ENCODE measurements around the gene LINGO3.

LINGO3 gene

DNA sequence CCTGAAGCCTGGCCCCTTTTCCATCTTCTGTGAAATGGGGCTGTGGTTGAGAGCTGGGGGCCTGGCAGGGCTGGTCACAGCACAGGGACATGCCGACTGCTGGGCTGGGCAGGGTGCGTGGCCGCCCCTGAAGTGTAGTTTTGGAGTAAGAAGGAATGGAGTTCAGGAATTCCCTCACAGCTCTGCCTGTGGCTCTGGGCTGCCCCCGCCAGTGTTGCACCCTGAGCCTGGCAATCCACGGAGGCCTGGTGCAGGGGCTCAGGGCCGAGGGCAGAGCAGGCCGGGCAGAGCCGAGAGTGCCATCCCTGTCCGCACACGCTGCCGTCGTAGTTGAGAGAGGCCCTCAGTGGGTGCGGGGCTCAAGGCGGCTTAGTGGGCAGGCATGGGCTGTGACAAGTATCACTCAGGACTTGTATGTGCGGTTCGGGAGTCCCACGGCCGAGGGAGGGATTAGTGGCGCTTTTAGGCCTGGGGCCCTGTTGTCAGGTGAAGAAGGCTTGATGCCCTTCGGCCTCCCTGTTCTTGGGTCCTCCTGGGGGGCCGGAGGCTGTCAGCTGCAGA lies 30.2 kb upstream of the LINGO3 start:
- Histone ChIP-seq H3K36me3 (ENCODE audit: insufficient read depth, low read length) (peaks cover 8% of the 10 kb centered on the region), H3K27me3 (ENCODE audit: control insufficient read depth, insufficient read depth, low read length) (no peaks in the 10 kb centered on the region), H3K4me1 (ENCODE audit: control insufficient read depth, insufficient read depth, low read length) (no peaks in the 10 kb centered on the region), H3K9me3 (replicated peaks; ENCODE audit: low read length) (no peaks in the 10 kb centered on the region), H3K9ac (ENCODE audit: low read depth, low read length) (no peak overlapping the region), H3K4me2 (ENCODE audit: low read length) (no peak overlapping the region), H3K4me3 (ENCODE audit: low read length) (no peak overlapping the region)

DNA sequence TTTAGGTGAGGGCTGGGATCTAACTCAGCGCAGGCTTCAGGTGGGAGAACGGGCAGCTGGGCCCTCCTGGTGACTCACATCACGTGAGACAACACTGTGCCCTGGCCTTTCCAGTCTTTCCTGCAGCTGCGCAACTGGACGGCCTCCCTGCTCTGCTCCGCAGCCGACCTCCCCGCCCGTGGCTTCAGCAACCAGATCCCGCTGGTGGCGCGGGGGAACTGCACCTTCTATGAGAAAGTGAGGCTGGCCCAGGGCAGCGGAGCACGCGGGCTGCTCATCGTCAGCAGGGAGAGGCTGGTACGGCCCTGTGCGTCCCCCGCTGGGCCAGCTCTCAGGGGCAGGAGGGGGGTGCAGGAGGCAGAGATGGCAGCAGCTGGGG lies 29.4 kb upstream of the LINGO3 start:
- Histone ChIP-seq H3K36me3 (ENCODE audit: insufficient read depth, low read length) (peaks cover 8% of the 10 kb centered on the region), H3K9ac (ENCODE audit: low read depth, low read length) (peak overlapping the region; percentile 16), H3K4me3 (ENCODE audit: low read length) (no peak overlapping the region), H3K27me3 (ENCODE audit: control insufficient read depth, insufficient read depth, low read length) (no peaks in the 10 kb centered on the region), H3K9me3 (replicated peaks; ENCODE audit: low read length) (no peaks in the 10 kb centered on the region), H3K4me2 (ENCODE audit: low read length) (peak overlapping the region; percentile 14), H3K4me1 (ENCODE audit: control insufficient read depth, insufficient read depth, low read length) (peaks cover 3% of the 10 kb centered on the region)

DNA sequence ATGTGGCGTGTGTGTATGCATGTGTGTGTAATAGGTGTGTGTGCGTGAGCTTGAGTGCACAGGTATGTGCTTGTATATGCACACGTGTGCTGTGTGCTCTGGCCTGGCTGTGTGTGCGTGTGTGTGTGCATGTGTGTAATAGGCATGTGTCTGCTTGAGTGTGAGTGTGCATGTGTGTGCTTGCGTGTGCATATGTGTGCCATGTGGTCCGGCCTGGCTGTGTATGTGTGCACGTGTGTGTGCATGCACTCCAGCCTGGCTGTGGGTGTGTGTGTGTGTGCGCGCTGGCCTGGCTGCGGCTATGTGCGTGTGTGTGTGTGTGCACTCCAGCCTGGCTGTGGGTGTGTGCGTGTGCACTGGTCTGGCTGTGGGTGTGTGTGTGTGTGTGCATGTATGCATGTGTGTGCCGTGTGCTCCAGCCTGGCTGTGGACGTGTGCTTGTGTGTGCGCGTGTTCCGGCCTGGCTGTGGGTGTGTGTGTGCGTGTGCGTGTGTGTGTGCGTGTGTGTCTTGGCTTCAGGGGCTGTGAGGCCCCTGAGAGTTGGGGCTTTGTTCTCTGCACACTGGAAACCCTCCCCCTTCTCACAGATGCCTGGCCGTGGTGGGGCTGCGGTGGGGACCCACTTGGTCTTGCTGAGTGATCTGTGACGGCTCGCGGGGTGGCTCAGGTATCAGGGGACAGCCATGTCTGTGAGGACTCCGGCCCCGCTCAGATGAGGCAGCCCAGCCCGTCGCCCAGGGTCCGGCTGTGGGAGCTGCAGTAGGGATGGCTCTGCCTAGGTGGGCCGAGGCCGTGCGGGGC lies 28.8 kb upstream of the LINGO3 start:
- H3K9ac ChIP-seq (ENCODE audit: low read depth, low read length) = no peak overlapping the region
- no peak overlapping the region for H3K4me2 ChIP-seq (ENCODE audit: low read length)
- peaks cover 3% of the 10 kb centered on the region for H3K4me1 ChIP-seq (ENCODE audit: control insufficient read depth, insufficient read depth, low read length)
- no peaks in the 10 kb centered on the region for H3K9me3 ChIP-seq (replicated peaks; ENCODE audit: low read length)
- H3K4me3 ChIP-seq (ENCODE audit: low read length) = no peak overlapping the region
- H3K36me3 ChIP-seq (ENCODE audit: insufficient read depth, low read length) = peaks cover 8% of the 10 kb centered on the region
- H3K27me3 ChIP-seq (ENCODE audit: control insufficient read depth, insufficient read depth, low read length) = no peaks in the 10 kb centered on the region

DNA sequence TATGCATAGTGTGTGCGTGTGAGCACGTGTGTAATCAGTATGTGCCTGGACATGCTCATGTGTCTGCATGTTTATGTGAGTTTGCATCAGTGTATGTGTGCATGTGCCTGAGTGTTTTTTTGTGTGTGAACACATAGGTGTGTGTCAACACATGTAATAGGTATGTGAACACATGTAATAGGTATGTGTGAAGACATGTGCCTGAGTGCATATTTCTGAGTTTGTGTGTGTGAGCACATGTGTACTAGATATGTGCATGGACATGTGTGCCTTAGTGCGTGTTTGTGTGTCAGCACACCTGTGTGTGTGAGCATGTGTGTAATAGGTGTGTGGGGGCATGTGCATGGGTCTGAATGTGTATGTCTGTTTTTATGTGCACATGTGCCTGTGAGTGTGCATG lies 27.9 kb upstream of the LINGO3 start:
- H3K27me3 ChIP-seq (ENCODE audit: control insufficient read depth, insufficient read depth, low read length) = no peaks in the 10 kb centered on the region
- H3K9ac ChIP-seq (ENCODE audit: low read depth, low read length) = no peak overlapping the region
- H3K4me2 ChIP-seq (ENCODE audit: low read length) = no peak overlapping the region
- H3K4me3 ChIP-seq (ENCODE audit: low read length) = no peak overlapping the region
- H3K9me3 ChIP-seq (replicated peaks; ENCODE audit: low read length) = no peaks in the 10 kb centered on the region
- peaks cover 8% of the 10 kb centered on the region for H3K36me3 ChIP-seq (ENCODE audit: insufficient read depth, low read length)
- H3K4me1 ChIP-seq (ENCODE audit: control insufficient read depth, insufficient read depth, low read length) = peaks cover 4% of the 10 kb centered on the region

DNA sequence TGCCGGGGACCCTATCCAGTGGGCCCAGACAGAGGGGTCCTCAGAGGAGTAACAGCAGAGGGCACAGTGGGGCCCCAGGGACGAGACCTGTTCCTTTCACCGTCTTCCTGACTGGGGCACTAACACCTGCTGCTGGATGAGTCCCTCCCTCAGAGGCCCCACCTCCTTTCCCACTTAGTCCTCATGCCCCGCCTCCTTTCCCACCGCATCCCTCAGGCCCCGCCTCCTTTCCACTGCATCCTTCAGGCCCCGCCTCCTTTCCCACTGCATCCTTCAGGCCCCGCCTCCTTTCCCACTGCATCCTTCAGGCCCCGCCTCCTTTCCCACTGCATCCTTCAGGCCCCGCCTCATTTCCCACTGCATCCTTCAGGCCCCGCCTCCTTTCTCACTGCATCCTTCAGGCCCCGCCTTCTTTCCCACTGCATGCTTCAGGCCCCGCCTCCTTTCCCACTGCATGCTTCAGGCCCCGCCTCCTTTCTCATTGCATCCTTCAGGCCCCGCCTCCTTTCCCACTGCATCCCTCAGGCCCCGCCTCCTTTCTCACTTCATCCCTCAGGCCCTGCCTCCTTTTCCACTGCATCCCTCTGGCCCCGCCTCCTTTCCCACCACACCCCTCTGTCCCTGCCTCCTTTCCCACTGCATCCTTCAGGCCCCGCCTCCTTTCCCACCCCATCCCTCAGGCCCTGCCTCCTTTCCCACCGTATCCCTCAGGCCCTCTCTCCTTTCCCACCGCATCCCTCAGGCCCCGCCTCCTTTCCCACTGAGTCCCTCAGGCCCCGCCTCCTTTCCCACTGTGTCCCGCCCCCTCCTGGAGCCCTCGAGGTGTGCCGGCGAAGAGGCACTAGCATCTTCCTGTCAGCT lies 27.3 kb upstream of the LINGO3 start:
- Histone ChIP-seq H3K9me3 (replicated peaks; ENCODE audit: low read length) (no peaks in the 10 kb centered on the region), H3K4me3 (ENCODE audit: low read length) (no peak overlapping the region), H3K27me3 (ENCODE audit: control insufficient read depth, insufficient read depth, low read length) (no peaks in the 10 kb centered on the region), H3K36me3 (ENCODE audit: insufficient read depth, low read length) (peaks cover 8% of the 10 kb centered on the region), H3K9ac (ENCODE audit: low read depth, low read length) (no peak overlapping the region), H3K4me2 (ENCODE audit: low read length) (no peak overlapping the region), H3K4me1 (ENCODE audit: control insufficient read depth, insufficient read depth, low read length) (peaks cover 9% of the 10 kb centered on the region)

DNA sequence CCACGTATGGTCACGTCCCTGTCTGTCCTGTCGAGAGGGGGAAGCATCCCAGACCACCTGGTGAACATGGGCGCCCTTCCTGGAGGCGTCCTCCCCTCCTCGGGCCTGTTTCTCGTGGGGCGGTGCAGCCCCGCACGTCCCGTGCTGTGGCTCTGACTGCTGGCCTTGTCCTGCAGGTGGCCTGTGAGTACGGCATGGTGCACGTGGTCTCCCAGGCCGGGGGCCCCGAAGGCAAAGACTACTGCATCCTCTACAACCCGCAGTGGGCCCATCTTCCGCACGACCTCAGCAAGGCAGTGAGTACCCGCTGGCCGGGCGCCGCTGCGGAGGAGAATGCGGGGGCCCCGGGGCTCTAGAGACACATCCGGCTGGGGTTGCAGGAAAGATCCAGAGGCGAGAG lies 26.5 kb upstream of the LINGO3 start:
- no peaks in the 10 kb centered on the region for H3K27me3 ChIP-seq (ENCODE audit: control insufficient read depth, insufficient read depth, low read length)
- peaks cover 14% of the 10 kb centered on the region for H3K4me1 ChIP-seq (ENCODE audit: control insufficient read depth, insufficient read depth, low read length)

DNA sequence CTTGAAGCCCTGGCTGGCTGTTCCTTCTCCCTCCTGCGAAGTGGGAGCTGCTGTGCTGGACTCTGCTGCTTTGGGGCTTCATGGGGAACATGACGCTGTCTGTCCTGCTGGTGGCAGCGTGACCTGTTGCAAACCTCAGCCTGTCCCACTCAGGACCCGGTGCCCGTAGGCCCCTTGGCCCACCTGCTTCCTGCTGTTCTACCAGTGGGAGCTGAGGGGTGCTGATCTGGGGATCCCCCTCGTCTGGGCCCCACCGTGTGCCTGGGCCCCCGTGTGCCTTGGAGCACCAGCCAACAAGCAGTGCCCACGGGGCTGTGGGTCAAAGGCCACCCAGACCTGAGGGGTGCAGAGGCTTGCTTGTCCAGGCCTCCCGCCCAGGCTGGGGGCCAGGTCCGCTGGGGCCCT lies 25.9 kb upstream of the LINGO3 start:
- Histone ChIP-seq H3K36me3 (ENCODE audit: insufficient read depth, low read length) (peaks cover 4% of the 10 kb centered on the region), H3K4me2 (ENCODE audit: low read length) (no peak overlapping the region), H3K4me3 (ENCODE audit: low read length) (no peak overlapping the region), H3K9me3 (replicated peaks; ENCODE audit: low read length) (no peaks in the 10 kb centered on the region), H3K27me3 (ENCODE audit: control insufficient read depth, insufficient read depth, low read length) (no peaks in the 10 kb centered on the region), H3K4me1 (ENCODE audit: control insufficient read depth, insufficient read depth, low read length) (peaks cover 19% of the 10 kb centered on the region), H3K9ac (ENCODE audit: low read depth, low read length) (no peak overlapping the region)

More for the DNA sequence above, 26.5 kb upstream of the LINGO3 start:
- no peak overlapping the region for H3K4me3 ChIP-seq (ENCODE audit: low read length)
- H3K9me3 ChIP-seq (replicated peaks; ENCODE audit: low read length) = no peaks in the 10 kb centered on the region
- peaks cover 4% of the 10 kb centered on the region for H3K36me3 ChIP-seq (ENCODE audit: insufficient read depth, low read length)
- H3K9ac ChIP-seq (ENCODE audit: low read depth, low read length) = no peak overlapping the region
- no peak overlapping the region for H3K4me2 ChIP-seq (ENCODE audit: low read length)

DNA sequence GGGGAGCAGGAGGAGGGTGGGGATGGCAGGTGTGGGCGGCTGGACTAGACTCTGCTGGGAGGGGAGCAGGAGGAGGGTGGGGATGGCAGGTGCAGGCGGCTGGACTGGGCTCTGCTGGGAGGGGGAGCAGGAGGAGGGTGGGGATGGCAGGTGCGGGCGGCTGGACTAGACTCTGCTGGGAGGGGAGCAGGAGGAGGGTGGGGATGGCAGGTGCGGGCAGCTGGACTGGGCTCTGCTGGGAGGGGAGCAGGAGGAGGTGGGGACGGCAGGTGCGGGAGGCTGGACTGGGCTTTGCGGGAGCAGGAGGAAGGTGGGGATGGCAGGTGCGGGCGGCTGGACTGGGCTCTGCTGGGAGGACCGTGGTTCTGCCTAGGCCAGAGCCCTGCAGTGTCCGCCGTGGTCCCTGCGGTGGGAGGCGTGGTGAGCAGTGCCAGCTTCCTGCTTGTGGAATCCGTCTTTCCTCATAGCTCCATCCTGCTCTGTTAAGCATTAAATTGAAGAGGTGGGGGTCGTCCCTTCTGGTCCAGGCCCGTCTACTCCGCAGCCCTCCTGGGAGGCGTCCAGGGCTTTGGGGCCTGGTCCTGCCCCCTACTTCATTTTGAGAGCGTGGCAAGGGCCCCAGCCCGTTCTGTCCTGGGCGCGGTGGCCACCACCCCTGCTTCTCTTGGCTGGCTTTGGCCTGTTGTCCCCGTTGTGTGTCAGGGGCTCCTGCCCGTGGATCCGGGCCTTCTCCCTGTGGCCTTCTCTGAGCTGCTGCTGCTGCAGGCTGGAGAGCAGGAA lies 25.3 kb upstream of the LINGO3 start:
- Histone ChIP-seq H3K4me3 (ENCODE audit: low read length) (no peak overlapping the region), H3K36me3 (ENCODE audit: insufficient read depth, low read length) (peaks cover 4% of the 10 kb centered on the region), H3K27me3 (ENCODE audit: control insufficient read depth, insufficient read depth, low read length) (no peaks in the 10 kb centered on the region), H3K4me2 (ENCODE audit: low read length) (no peak overlapping the region), H3K9ac (ENCODE audit: low read depth, low read length) (no peak overlapping the region), H3K4me1 (ENCODE audit: control insufficient read depth, insufficient read depth, low read length) (peaks cover 19% of the 10 kb centered on the region), H3K9me3 (replicated peaks; ENCODE audit: low read length) (no peaks in the 10 kb centered on the region)

DNA sequence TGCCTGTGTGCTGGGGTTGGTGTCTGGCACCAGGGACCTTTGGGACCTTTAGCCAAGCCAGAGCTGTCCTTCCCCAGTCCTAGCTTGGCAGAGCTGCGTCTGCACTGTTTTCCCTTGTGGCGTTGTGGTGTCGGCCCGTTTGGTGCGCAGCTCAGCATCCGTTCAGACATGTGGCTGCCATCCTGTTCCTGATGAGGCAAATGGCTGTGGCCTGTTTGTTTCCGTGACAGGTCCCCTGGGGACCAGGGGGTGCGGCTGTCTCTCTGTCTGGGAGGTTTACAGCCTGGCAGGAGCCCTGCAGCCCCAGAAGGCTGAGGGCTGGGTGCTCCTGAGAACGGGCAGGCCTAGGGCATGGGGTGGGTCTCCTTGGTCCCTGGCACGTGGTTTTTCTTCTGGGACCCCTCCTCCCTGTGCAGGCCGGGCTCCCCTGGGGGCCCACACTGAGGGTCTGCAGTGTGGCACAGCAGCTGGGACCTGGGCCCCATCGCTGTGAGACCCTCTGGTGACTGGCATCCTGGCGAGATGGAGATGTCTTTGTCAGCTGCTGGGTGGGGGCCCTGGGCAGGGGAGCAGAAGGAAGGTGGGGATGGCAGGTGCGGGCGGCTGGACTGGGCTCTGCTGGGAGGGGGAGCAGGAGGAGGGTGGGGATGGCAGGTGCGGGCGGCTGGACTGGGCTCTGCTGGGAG lies 24.5 kb upstream of the LINGO3 start:
- H3K9me3 ChIP-seq (replicated peaks; ENCODE audit: low read length) = no peaks in the 10 kb centered on the region
- H3K27me3 ChIP-seq (ENCODE audit: control insufficient read depth, insufficient read depth, low read length) = no peaks in the 10 kb centered on the region
- peaks cover 20% of the 10 kb centered on the region for H3K4me1 ChIP-seq (ENCODE audit: control insufficient read depth, insufficient read depth, low read length)
- no peak overlapping the region for H3K4me2 ChIP-seq (ENCODE audit: low read length)
- H3K9ac ChIP-seq (ENCODE audit: low read depth, low read length) = no peak overlapping the region
- H3K4me3 ChIP-seq (ENCODE audit: low read length) = no peak overlapping the region
- peaks cover 4% of the 10 kb centered on the region for H3K36me3 ChIP-seq (ENCODE audit: insufficient read depth, low read length)

DNA sequence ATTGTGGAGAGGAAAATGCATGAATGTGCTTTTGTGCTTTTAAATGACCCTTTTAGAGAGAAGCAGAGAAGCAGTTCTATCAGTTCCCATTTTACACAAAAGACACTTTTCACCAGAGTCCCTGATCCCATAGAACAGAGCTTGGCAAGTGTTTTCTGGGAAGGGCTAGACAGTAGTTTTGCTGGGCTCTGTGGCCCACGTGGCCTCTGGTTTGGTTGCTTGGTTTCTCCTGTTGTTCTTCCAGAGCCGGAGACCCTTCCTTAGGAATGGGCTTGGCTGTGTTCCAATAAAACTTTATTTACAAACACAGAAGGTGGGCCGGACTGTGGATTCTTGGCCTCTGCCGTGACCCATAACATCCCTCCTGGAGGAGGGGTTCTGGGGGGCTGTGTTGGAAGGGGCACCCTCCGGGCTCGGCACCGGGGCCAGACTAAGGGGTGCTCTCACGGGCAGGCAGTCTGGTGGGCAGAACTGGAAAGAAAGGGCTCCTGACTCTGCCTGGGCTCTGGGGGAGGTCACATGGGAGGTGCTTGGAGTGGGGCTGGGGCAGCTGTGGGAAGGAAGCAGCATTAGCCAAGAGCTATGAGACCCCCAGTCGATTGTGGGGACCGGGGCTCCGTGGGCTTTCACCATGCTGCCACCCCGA lies 23.8 kb upstream of the LINGO3 start:
- Histone ChIP-seq H3K36me3 (ENCODE audit: insufficient read depth, low read length) (peaks cover 7% of the 10 kb centered on the region), H3K27me3 (ENCODE audit: control insufficient read depth, insufficient read depth, low read length) (no peaks in the 10 kb centered on the region), H3K4me2 (ENCODE audit: low read length) (no peak overlapping the region), H3K4me3 (ENCODE audit: low read length) (no peak overlapping the region), H3K9me3 (replicated peaks; ENCODE audit: low read length) (no peaks in the 10 kb centered on the region), H3K9ac (ENCODE audit: low read depth, low read length) (no peak overlapping the region), H3K4me1 (ENCODE audit: control insufficient read depth, insufficient read depth, low read length) (peaks cover 28% of the 10 kb centered on the region)
